HL-60 (cell line): ENCODE results near the gene MYH11.

Experiments
- TF ChIP-seq, protein P1 (sequence below): IDR thresholded peaks from 2 replicates; pipeline ENCODE4 v1.6.1; 2012; ENCODE audit warnings: low read depth; ENCODE audit not compliant: insufficient replicate concordance
- TF ChIP-seq, protein P2 (sequence below): IDR thresholded peaks from one replicate; pipeline ENCODE4 v1.5.1; 2011; ENCODE audit warnings: low read length, control low read depth, inconsistent platforms; ENCODE audit not compliant: insufficient read depth

DNA sequence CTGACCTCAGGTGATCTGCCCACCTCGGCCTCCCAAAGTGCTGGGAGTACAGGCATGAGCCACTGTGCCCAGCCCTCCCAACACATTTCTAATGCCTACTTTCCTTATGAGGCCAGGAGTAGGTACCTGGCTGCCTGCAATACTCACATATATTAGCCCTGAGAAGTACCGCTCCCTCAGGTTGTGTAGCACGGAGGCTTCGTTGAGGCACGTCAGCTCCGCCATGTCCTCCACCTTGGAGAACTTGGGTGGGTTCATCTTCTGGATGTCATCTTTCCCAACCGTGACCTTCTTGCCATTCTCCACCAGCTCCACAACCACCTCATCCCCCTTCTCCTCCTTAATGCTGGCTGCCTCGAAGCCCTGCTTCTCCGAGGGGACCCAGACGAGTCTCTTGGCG is 19.1 kb downstream of the MYH11 start:
- TF ChIP-seq, protein P1, sequence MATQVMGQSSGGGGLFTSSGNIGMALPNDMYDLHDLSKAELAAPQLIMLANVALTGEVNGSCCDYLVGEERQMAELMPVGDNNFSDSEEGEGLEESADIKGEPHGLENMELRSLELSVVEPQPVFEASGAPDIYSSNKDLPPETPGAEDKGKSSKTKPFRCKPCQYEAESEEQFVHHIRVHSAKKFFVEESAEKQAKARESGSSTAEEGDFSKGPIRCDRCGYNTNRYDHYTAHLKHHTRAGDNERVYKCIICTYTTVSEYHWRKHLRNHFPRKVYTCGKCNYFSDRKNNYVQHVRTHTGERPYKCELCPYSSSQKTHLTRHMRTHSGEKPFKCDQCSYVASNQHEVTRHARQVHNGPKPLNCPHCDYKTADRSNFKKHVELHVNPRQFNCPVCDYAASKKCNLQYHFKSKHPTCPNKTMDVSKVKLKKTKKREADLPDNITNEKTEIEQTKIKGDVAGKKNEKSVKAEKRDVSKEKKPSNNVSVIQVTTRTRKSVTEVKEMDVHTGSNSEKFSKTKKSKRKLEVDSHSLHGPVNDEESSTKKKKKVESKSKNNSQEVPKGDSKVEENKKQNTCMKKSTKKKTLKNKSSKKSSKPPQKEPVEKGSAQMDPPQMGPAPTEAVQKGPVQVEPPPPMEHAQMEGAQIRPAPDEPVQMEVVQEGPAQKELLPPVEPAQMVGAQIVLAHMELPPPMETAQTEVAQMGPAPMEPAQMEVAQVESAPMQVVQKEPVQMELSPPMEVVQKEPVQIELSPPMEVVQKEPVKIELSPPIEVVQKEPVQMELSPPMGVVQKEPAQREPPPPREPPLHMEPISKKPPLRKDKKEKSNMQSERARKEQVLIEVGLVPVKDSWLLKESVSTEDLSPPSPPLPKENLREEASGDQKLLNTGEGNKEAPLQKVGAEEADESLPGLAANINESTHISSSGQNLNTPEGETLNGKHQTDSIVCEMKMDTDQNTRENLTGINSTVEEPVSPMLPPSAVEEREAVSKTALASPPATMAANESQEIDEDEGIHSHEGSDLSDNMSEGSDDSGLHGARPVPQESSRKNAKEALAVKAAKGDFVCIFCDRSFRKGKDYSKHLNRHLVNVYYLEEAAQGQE = no peak
- TF ChIP-seq, protein P2, sequence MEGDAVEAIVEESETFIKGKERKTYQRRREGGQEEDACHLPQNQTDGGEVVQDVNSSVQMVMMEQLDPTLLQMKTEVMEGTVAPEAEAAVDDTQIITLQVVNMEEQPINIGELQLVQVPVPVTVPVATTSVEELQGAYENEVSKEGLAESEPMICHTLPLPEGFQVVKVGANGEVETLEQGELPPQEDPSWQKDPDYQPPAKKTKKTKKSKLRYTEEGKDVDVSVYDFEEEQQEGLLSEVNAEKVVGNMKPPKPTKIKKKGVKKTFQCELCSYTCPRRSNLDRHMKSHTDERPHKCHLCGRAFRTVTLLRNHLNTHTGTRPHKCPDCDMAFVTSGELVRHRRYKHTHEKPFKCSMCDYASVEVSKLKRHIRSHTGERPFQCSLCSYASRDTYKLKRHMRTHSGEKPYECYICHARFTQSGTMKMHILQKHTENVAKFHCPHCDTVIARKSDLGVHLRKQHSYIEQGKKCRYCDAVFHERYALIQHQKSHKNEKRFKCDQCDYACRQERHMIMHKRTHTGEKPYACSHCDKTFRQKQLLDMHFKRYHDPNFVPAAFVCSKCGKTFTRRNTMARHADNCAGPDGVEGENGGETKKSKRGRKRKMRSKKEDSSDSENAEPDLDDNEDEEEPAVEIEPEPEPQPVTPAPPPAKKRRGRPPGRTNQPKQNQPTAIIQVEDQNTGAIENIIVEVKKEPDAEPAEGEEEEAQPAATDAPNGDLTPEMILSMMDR = no peak
